Measurements from ENCODE around the gene MATN1.

Gene MATN1

DNA sequence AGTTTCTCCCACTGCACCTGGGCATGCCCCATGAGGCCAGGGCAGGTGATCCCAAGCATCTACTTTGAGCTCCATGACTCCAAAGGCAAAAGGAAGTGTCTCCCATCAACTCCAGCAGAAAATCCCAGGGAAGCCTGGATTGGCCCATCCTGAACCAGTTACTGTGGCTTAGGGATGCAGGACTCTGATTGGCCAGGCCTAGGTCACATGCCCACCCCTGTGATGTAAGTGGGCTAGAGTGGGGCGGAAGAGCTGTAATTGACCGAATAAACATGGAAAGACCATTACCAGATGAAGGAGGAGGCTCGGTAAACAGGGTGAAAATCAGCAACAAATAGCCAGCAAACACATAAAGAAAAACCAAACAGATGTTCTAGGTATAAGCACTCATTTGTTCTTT is 45.2 kb downstream of the MATN1 start:
- DNase-seq = no peak

DNA sequence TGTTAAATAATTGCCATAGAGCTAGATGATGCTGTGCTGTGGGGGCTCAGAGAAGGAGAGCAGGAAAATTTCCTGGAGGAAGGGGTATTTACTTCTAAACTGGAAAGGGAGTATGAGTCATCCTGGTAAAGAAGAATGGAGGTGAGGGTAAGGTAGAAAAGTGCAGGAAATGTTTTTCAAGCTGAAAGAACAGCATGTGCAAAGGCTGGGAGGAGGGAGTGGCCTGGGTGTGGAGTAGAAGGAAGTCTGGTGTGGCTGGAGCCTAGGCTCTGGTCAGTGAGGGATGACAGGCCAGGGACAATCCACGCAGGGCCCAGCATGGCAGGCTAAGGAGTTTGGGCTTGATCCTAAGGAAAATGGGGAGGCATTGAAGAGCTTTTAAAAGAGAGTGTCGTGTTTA is 45.9 kb downstream of the MATN1 start:
- DNase-seq = no peak

DNA sequence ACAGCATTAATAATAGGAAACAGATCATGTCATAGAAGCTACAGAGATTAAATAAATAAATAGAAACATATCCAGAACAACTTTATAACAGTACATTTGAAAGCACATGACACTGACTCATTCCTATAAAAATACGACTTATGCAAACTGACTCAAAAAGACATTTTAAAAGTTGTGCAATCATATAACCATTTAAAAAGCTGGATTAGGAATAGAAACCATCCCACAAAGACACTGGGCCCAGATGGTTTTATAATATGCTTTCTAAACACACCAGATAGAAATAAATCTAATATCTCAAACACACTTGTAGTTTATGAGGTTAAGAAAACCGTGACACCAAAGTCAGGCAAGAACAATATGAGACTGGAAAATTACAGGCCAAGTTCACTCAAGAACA is 47.6 kb downstream of the MATN1 start:
- no peak for DNase-seq

DNA sequence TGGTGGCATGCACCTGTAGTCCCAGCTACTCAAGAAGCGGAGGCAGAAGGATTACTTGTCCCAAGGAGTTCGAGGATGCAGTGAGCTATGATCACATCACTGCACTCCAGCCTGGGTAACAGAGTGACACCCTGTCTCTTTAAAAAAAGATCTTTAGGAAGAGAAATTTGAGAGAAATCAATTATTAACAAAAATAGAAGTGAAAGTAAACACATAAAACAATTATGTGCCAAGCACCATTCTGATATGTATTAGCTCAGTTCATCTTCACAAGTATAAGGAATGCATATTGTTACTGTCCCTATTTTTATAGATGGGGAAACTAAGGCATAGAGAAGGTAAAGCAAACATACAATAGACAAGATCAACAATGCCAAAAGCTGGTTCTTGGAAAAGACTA is 48.1 kb downstream of the MATN1 start:
- no peak for DNase-seq

DNA sequence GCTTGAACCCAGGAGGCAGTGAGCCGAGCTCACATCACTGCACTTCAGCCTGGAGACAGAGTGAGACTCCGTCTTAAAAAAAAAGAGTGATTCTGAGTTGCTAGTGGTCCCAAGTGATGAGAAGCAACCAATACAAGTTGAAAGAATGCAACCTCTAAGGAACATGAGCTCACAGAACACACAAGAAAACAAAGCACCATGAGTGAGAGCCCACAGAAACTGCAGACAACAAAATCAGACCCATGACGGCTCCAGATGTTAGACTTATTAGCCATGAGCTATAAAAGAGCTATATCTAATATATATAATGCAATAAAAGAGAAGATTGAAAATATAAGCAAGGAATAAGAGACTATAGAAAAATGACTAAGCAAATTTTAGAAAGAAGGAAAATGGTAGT is 50.0 kb downstream of the MATN1 start:
- DNase-seq = no peak

DNA sequence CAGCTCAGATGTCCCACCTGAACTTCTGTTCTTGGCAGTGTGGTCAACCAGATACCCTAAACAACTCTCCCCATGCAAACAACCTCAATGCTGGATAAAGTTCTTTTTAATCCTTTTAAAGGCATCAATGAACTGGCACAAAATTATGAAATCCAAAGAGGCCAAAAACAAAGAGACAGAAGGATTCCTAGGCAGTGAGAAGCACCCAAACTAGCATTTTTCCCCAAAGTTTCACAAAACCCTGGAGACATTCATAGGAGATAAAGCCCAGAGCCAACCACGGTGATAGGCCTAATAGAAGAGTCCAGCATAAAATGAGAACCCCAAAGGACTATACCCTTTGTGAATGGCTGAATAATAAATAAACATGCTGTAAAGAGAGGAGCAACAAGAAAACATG is 50.7 kb downstream of the MATN1 start:
- no peak for DNase-seq

DNA sequence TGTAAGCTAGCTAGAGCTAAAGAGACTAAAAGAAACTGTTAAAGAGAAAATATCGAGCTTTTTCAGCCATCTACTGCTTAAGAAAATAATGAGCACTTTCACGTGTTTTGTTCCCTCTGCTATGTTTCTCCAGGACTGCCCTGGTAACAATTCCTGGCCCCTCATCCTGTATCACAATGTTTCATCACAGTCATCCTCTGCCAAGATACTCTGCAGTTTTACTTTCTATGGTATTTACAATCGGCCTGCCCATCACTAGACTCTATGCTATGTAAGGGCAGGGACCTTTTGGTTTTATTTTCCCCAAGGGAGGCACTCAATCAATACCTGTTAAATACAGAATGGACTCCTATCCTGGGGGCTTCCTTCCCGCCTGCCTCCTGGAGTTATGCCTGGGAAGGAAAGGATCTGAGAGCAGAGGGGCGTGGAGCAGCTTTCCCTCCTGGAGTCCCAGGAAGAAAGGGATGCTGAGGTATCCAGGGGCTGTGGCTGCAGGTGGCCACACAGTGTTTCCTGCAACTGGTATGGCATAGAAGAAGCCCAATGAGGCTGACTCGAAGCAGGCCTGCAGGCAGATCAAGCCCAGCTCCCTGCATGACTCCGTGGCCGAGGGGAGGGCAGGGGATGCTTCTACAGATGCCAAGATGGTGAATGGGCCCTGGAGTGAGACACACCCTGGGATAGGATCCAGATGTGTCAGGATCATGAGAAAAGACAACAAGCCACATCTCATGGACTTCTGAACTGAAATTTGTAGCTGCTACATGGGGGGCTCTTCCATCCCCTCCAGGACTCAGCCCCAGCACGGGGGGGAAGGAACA is 52.9 kb downstream of the MATN1 start:
- no peak for DNase-seq

DNA sequence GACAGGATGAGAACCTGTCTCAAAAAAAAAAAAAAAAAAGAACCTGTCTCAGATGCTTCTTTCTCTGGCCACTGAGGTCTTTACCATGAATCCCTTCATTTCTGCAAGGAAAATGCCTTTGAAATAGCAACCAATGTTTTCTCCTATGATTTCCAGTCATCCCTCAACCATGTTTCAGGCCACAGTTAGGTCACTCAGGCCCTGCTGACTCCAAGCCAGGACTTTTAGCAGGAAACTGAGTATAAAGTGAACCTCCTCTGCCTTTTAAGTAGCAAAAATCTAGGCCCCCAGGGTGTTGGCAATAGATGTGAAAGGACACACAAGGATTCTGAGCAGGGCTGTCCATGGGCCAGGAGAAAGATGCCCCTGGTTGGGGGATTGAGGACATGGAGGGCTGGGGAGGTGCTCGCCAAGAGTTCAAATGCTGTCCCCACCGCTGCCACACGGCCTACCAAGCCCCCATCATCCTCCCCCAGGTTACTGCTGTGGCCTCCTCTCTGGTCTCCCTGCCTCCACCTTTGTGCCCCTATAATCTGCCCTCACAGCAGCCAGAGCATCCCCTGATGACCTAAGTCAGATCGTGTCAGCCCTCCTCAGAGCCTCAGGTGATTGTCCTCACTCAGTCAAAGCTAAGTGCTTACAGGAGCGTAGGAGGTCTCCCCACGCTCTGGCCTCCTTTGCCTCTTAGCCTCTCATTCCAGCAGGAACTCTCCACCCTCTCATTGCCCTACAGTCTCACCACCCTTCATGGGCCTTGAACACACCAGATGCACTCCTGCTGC is 54.6 kb downstream of the MATN1 start:
- DNase-seq = no peak

DNA sequence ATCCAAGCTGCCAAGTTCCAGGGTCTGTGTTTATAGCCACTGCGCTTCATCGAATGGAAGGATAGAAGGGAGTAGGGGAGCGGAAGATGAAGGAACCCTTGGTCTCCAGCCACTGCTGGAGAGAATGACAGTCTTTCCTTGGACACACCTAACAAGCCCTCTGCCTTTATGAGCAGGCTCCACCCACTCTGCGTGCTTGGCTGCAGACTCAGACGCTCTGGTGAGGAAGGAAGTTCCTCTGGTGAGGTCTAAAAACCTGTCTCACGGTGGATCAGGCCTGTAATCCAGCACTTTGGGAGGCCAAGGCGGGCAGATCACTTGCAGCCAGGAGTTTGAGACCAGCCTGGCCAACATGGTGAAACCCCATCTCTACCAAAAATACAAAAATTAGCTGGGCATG is 55.4 kb downstream of the MATN1 start:
- no peak for DNase-seq

DNA sequence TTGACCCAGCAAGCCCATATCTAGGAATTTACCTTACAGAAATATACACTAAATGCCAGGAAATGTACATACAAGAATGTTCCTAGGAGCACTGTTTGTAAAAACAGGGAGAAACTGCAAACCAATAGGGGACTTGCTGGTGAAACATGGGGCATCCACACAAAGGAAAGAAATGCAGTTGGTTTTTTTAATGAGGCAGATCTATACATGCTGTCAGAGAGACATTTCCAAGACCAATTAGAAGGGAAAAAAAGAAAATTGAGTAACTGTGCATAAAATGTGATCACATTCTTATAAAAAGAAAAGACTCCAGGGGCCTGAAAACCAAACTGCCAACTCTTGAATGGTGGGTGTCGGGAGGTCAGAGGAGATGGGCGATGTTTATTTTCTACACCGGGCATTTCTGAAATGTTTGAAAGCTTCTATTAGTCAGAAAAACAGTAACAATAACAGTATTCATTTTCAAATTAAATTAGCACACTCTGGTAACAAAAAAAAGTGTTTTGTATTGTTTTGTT is 56.6 kb downstream of the MATN1 start:
- DNase-seq = no peak

DNA sequence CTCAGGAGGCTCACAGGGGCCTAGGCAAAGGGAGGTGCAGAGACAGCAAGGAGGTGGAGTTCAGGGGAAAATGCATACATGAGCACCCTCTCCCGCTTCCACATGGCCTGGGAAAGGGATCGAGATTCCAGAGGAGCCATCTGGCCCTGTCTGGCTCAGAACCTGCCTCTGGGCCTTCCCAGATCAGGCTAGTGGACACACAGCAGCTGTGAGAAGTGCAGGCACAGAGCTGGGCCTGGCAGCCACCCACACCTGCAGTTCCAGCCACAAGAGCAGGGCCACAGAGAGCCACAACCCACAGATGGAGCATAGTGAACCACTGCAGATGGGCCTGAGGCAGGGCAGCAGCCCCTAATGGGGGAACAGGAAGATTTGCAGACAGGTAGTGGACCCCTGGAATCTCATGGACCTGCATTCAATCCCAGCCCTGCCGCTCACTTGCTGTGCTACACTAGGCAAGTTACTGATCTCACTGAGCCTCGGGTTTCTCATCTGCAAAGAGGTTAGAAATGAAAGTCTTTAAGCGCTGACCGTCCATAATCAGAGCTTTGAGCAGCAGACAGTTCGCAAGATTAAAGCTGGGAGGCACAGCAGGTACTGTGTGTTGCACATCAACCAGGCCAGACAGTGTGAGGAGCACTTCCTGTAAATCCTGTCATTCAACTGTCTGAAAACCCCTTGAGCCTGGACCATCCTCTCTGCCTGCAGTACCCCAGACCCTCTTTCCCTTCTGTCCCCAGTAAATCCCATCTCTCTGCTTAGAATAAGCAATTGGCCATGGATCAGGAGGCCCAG is 58.0 kb downstream of the MATN1 start:
- no peak for DNase-seq

DNA sequence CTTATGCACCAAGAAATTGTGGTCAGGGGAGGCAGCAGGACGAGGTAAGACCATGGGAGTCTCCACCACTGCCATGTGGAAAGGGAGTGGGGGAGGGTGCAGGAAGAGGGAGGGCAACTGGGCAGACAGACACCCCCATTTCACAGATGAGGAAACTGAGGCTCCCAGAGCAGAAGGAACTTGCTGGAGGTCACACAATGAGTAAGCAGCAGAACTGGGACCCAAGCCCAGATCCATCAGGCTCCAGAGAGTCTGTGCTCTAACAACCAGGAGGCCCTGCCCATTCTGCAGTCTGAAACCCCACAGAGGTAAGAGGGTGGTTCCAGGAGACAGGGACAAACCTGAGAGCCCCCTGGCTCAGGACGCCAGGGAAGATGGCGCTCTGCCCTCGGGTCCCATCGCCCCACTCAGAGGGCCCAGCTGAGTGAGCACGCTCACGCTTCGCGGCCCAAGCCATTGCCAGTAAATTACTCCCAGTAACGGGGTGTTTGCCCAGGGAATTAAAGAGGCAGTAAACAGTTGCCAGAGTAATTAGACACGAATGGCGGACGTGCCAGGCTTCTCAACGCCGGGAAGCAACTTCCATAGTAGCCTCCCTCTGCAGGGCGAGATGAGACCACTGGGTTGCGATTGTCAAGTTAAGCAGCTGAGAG is 59.2 kb downstream of the MATN1 start:
- no peak for DNase-seq

DNA sequence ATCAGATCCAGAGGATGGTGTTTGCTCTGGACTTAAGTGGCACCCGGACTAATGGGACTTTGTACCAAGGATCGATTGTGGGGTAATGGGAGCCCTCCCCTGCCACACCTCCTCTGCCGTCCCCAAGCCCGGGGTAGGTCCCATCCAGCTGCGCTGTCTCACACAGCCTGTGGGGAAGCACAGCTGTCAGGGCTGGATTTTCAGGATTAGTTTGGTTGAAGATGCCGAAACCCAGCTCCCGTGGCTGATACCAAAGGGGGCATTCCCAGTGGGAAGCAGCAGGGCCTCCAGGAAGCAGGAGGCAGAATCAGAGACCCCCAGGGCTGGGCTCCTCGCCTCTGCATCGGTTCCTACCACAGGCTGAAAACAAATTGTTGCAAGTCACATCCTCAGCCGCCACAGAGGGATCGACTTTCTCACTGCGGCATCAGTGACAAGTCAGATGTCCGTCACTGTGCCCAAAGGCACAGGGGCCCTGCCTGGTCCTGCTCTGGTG is 59.7 kb downstream of the MATN1 start:
- no peak for DNase-seq

DNA sequence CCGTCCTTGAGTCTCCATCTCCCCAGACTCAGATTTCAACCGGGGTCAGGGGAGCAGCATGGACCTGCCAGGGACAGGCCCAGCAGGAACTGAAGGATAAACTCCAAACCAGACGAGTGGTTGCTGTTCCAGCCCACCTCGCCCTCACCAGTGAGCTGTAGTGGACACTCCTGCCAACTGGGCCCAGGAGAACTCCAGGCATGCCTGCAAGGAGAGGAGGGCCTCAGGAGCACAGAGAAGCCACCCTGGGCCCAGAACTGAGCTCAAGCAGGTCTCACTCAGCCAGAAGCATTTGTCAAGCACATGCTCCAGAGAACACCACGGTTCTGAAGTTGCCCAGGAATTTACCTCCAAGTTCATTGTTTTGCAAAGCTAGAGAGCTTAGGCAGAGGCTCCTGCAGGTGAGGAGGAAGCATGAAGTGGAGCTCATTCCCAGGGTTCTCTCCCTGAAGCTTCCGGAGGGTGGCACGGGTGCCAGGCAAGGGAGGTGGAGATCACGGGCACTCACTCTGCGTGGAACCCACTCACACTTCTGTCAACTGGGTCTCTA is 61.0 kb downstream of the MATN1 start:
- DNase-seq = no peak

DNA sequence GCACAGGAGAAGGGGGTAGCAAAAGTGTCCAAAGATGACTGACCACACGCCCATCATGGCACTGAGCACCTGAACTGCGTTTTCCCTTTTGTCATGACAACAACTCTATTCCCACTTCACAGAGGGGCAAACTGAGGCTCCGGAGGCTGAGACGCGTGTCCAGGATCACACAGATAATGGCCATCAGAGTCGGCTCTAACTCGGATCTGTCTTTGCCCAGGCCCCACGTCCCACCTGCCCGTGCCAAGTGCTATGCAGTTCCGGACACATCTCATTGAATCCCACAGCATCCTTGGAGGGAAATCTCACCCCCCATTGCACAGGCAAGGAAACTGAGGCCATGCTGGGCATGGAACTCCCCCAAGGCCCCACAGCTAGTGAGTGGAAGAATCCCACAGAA is 62.1 kb downstream of the MATN1 start:
- no peak for DNase-seq

All from bone marrow (tissue), 2 donors.